ENCODE measurements around the gene CDC37.

CDC37 gene

GRCh38 chr19:10433131-10433536, 29.8 kb upstream of the CDC37 start:
- TF ChIP-seq CTCF (IDR thresholded peaks at IDR 0.05; ENCODE audit: control insufficient read depth, extremely low read depth, insufficient read depth) = no peak
- H3K4me3 ChIP-seq (ENCODE audit: low read depth, low read length) = no peak overlapping the region

GRCh38 chr19:10432736-10433130, 29.4 kb upstream of the CDC37 start:
- no peak overlapping the region for H3K4me3 ChIP-seq (ENCODE audit: low read depth, low read length)
- no peak for TF ChIP-seq CTCF (IDR thresholded peaks at IDR 0.05; ENCODE audit: control insufficient read depth, extremely low read depth, insufficient read depth)
- DNase-seq (ENCODE audit: low read depth) = no peak

More at GRCh38 chr19:10433131-10433536, 29.8 kb upstream of the CDC37 start:
- DNase-seq (ENCODE audit: low read depth) = no peak

- DNase-seq (ENCODE audit: low read depth) = no peak
- TF ChIP-seq CTCF (IDR thresholded peaks at IDR 0.05; ENCODE audit: control insufficient read depth, extremely low read depth, insufficient read depth) = no peak
- H3K4me3 ChIP-seq (ENCODE audit: low read depth, low read length) = no peak overlapping the region
Observed at GRCh38 chr19:10431943-10432735, 28.8 kb upstream of the CDC37 start.

- DNase-seq (ENCODE audit: low read depth) = no peak
- TF ChIP-seq CTCF (IDR thresholded peaks at IDR 0.05; ENCODE audit: control insufficient read depth, extremely low read depth, insufficient read depth) = no peak
- H3K4me3 ChIP-seq (ENCODE audit: low read depth, low read length) = no peak overlapping the region
Observed at GRCh38 chr19:10431254-10431942, 28.1 kb upstream of the CDC37 start.

- DNase-seq (ENCODE audit: low read depth) = no peak
Observed at GRCh38 chr19:10430505-10431253, 27.3 kb upstream of the CDC37 start.

GRCh38 chr19:10428996-10429381, 25.6 kb upstream of the CDC37 start:
- no peak for DNase-seq (ENCODE audit: low read depth)
- TF ChIP-seq CTCF (IDR thresholded peaks at IDR 0.05; ENCODE audit: control insufficient read depth, extremely low read depth, insufficient read depth) = no peak
- H3K4me3 ChIP-seq (ENCODE audit: low read depth, low read length) = no peak overlapping the region

More at GRCh38 chr19:10430505-10431253, 27.3 kb upstream of the CDC37 start:
- H3K4me3 ChIP-seq (ENCODE audit: low read depth, low read length) = no peak overlapping the region
- TF ChIP-seq CTCF (IDR thresholded peaks at IDR 0.05; ENCODE audit: control insufficient read depth, extremely low read depth, insufficient read depth) = no peak
